NT2/D1 (cell line): Measurements from ENCODE around the gene KMT2B.

Experiments used
- YY1 ChIP-seq: IDR thresholded peaks from 2 replicates; pipeline ENCODE4 v1.6.1; 2011; ENCODE audit not compliant: insufficient read length, insufficient read depth
- ZNF274 ChIP-seq: IDR thresholded peaks from 2 replicates; pipeline ENCODE4 v1.6.1; 2011; ENCODE audit warnings: mild to moderate bottlenecking, low read depth, low read length

- TF ChIP-seq ZNF274 (no peak), YY1 (no peak)
Measured at GRCh38 chr19:35708391-35708790, 9.4 kb upstream of the KMT2B start.
